Measurements from ENCODE around the gene TOR3A.
"Not testable (repeated sequence)": the region's sequence is repeated elsewhere in the genome, so short reads cannot be mapped to it uniquely, and the experiment has no call there.

The TOR3A gene

GRCh38 chr1:179081687-179082332 is at the start of gene TOR3A:
TSS of gene TOR3A (plus strand) at chr1:179082070. CDS start at chr1:179082129, 59 bp downstream.
- peak; percentile 80 for DNase-seq

GRCh38 chr1:179034720-179035119 is 47.1 kb upstream of the TOR3A start:
- no peak for DNase-seq

- no peak for DNase-seq
Measured at GRCh38 chr1:179036844-179037465, 44.9 kb upstream of the TOR3A start.

GRCh38 chr1:179038528-179039281 is 43.2 kb upstream of the TOR3A start:
- peak; percentile 61 for DNase-seq

- DNase-seq, result not testable (repeated sequence)
Measured at GRCh38 chr1:179039502-179040174, 42.2 kb upstream of the TOR3A start.

- DNase-seq, result not testable (repeated sequence)
Measured at GRCh38 chr1:179040175-179040551, 41.7 kb upstream of the TOR3A start.

GRCh38 chr1:179042087-179042486 is 39.8 kb upstream of the TOR3A start:
- no peak for DNase-seq

GRCh38 chr1:179042700-179043099 is 39.2 kb upstream of the TOR3A start:
- DNase-seq, result no peak

- DNase-seq, result no peak
Measured at GRCh38 chr1:179043266-179043665, 38.6 kb upstream of the TOR3A start.

- DNase-seq, result no peak
Measured at GRCh38 chr1:179043907-179044306, 38.0 kb upstream of the TOR3A start.

GRCh38 chr1:179046808-179047635 is 34.8 kb upstream of the TOR3A start:
- DNase-seq, result no peak

GRCh38 chr1:179047636-179047997 is 34.3 kb upstream of the TOR3A start:
- no peak for DNase-seq

GRCh38 chr1:179048339-179049124 is 33.3 kb upstream of the TOR3A start:
- DNase-seq, result no peak

- DNase-seq, result no peak
Measured at GRCh38 chr1:179052776-179053175, 29.1 kb upstream of the TOR3A start.

GRCh38 chr1:179053486-179053885 is 28.4 kb upstream of the TOR3A start:
- no peak for DNase-seq

GRCh38 chr1:179055937-179056336 is 25.9 kb upstream of the TOR3A start:
- no peak for DNase-seq

- no peak for DNase-seq
Measured at GRCh38 chr1:179058487-179059483, 23.1 kb upstream of the TOR3A start.

- no peak for DNase-seq
Measured at GRCh38 chr1:179061360-179062282, 20.2 kb upstream of the TOR3A start.

- DNase-seq, result peak; percentile 65
Measured at GRCh38 chr1:179066471-179066870, 15.4 kb upstream of the TOR3A start.

Data from NCI-H2171 treated with DMSO at 0.1 percent for 48 hours (cell line).